Measurements from ENCODE around the gene ZNF511.
A peak's percentile ranks its signal among the peaks of the same experiment; 100 is the strongest.
"Not testable (repeated sequence)": the region's sequence is repeated elsewhere in the genome, so short reads cannot be mapped to it uniquely, and the experiment has no call there.

Gene ZNF511

DNA sequence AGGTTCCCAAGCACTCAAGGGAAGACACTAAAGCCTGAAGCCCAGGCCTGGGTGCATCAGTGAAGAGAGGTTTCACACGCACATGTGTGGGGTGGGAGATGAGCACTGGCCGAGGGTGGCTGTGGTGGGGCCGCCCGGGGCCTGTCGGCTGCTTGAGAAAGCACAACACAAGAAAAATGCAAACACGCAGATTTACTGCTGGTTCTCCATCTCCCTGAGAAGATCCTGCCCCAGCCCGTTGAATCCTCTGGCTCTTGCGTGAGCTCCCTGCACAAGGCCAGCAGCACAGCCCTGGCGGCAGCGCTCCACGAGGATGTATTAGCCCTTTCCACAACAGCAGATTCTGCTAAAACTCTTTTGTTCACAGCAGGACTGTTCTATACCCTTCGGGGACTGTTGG lies 6.2 kb downstream of the ZNF511 start:
- no peak for DNase-seq (ENCODE audit: low spot score)

DNA sequence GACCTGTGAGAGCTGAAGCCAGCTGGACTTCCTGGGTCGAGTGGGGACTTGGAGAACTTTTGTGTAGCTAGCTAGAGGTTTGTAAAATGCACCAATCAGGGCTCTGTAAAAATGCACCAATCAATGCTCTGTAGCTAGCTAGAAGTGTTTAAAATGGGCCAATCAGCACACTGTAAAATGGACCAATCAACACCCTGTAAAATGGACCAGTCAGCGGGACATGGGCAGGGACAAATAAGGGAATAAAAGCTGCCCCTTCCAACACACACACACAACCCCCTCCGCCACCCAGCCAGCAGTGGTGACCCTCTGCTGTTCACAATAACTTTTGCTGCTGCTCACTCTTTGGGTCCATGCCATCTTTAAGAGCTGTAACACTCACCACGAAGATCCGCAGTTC lies 7.1 kb downstream of the ZNF511 start:
- DNase-seq (ENCODE audit: low spot score): no peak

DNA sequence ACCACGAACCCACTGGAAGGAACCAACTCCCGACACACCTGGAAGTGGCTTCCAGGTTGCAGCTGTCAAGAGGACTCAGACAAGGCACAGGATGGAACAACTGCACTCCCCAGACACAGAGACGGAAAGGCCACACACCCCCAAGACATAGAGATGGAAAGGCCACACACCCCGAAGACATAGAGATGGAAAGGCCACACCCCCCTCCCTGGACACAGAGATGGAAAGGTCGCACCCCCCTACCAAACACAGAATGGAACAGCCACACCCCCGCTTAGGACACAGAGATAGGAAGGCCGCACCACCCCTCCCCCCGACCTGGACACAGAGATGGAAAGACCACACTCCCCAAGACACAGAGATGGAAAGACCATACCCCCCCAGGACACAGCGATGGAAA lies 7.6 kb downstream of the ZNF511 start:
- no peak for DNase-seq (ENCODE audit: low spot score)

DNA sequence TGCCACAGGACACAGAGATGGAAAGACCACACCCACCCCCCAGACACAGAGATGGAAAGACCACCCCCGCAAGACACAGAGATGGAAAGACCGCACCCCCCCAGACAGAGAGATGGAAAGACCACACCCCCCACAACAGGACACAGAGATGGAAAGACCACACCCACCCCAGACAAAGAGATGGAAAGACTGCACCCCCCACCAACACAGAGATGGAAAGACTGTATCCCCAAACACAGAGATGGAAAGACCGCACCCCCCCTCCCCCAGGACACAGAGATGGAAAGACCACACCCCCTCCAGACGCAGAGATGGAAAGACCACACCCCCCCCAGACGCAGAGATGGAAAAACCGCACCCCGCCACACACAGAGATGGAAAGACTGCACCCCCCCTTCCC lies 8.0 kb downstream of the ZNF511 start:
- DNase-seq (ENCODE audit: low spot score): no peak

DNA sequence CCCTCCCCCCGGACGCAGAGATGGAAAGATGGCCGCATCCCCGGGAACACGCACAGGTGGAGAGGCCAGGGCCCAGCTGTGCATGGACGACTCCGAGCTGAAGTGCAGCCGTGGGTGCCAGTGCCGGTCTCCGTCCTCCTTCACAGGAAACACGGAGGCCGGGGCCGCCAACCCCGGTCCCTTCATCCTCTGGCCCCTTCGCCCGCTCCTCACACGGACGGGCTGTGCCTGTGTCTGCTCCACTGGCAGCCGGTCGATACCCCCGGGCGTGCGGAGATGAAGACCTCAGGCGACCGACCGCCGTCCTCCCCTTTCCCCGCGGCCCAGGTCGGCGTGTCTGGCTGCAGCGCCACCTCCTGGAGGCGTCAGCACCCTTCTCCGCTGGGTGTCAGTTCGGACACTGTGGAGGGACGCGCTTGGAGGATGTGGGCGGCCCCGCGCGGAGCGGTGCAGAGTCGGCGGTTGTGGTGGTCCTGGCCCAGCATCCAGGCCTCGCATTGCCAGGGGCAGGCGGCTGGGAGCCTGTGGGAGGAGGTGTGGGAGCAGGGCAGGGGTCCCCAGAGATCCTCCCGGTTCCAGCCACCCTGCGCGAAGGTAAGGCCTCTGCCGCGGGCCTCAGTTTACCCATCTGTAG lies 9.9 kb downstream of the ZNF511 start:
- peak; percentile 74 for DNase-seq (ENCODE audit: low spot score)

DNA sequence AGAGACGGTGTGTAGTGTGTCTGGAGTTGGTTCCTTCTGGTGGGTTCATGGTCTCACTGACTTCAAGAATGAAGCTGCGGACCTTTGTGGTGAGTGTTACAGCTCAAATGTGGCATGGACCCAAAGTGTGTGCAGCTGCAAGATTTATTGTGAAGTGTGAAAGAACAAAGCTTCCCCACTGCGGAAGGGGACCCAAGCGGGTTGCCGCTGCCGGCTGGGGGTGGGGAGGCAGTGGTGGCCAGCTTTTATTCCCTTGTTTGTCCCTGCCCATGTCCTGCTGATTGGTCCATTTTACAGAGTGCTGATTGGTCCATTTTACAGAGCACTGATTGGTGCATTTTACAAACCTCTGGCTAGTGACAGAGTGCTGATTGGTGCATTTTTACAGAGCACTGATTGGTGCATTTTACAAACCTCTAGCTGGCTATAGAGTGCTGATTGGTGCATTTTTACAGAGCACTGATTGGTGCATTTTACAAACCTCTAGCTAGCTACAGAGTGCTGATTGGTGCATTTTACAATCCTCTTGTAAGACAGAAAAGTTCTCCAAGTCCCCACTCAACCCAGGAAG lies 12.2 kb downstream of the ZNF511 start:
- not testable (repeated sequence) for DNase-seq (ENCODE audit: low spot score)

DNA sequence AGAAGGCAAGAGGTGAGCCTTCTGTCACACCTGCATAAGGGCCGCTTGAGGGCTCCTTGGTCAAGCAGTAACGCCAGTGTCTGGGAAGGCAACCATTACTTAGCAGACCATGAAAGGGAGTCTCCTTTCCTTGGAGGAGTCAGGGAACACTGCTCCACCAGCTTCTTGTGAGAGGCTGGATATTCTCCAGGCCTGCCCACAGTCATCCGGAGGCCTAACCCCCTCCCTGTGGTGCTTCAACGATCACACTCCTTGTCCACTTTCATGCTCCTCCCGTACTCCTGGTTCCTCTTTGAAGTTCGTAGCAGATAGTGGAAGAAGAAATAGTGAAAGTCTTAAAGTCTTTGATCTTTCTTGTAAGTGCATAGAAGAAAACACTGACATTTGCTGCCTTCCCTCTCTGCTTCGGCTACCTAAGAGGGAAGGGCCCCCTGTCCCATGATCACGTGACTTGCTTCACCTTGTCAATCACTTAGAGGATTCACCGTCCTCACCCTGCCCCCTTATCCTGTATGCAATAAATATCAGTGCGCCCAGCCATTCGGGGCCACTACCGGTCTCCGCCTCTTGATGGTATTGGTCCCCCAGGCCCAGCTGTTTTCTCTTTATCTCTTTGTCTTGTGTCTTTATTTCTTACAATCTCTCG lies 13.5 kb downstream of the ZNF511 start:
- not testable (repeated sequence) for DNase-seq (ENCODE audit: low spot score)

DNA sequence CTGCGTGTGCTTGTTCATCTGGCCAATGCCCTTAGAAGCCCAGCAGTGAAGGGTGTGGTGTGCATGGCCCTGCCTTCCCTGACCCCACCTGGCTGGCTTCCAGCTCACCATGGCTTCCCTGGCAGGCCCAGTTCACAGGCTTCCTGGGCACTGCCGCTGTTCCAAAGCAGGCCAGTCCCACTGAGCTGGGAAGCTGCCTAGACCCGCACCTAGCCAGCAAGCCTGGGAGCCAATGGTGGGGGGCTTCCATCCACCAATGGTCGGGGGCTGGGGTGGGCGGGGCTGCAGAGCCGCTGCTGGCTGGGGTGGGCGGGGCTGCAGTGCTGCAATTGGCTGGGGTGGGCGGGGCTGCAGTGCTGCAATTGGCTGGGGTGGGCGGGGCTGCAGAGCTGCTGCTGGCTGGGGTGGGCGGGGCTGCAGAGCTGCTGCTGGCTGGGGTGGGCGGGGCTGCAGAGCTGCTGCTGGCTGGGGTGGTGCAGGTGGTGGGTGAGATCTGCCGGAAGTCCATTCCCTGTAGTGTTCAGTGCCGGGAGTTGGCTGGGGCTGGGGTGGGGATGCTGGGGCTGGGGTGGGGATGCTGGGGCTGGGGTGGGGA lies 15.6 kb downstream of the ZNF511 start:
- DNase-seq (ENCODE audit: low spot score): peak; percentile 77

DNA sequence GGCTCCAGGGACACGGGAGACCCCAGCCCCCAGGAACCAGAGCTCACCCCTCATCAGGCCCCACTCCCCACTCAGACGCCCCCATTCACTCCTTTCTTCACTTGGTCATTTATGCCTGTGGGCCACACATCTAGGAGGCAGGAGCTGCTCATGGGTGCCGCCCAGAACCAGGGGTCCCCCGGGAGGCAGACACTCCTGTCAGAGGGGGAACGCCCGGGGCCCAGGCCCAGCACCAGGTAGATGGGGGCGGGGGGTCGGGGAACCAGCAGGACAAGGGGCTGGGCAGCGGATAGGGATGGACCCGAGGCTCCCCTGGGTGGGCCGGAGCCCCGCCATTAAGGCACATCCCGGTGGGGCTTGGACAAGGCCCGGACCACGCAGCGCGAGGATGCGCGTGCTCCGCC lies 16.1 kb downstream of the ZNF511 start:
- DNase-seq (ENCODE audit: low spot score): no peak

DNA sequence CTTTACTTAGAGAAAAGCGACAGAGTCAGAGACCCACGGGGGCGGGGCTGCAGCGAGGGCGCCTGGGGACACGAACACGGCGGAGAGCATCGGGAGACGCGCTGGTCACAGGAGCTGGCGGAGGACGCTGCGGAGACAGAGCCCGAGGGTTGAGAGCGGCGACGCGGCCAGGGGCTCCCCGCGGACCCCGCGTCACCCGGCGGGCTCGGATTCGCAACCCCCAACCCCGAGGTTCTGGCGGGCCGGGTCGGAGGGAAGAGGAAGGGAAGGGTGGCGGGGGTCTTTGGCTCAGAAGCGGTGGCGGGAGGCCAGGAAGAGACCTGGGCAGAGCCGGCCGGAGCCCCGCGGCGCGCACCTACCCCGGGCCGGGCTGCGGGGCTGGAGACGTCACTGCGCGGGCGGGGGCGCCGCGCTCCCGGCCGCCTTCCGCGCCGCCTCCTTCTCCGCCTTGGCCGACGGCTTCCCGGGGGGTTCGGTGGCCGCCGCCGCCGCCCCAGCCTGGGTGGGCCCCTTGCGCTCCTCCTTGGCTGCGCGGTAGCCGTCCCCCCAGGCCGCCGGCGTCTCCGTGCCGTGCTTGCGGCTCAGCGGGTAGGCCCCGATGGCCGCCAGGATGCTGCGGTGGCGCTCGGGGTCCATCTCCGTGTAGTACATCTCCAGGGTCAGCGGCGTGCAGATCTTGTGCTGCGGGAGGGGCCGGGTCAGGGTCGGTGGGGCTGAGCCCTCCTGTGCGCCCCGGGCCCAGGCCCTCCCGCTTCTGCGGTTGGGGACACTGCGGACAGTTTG lies 16.9 kb downstream of the ZNF511 start:
- no peak for DNase-seq (ENCODE audit: low spot score)

DNA sequence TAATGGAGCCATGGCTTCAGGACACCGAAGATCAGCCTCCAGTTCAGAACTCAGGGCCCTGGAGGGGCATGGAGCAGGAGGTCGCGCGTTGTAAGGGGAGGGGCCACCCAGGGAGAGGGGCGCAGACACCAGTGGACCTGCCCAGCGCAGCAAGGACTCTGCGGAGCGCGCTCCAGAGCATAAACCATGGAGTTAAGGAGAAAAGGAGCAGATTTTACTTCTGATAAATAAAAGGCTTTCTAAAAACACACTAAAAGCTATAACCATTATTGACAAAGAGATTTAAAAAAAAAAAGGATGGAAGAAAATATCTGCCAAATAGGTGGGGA lies 17.5 kb downstream of the ZNF511 start:
- no peak for DNase-seq (ENCODE audit: low spot score)

DNA sequence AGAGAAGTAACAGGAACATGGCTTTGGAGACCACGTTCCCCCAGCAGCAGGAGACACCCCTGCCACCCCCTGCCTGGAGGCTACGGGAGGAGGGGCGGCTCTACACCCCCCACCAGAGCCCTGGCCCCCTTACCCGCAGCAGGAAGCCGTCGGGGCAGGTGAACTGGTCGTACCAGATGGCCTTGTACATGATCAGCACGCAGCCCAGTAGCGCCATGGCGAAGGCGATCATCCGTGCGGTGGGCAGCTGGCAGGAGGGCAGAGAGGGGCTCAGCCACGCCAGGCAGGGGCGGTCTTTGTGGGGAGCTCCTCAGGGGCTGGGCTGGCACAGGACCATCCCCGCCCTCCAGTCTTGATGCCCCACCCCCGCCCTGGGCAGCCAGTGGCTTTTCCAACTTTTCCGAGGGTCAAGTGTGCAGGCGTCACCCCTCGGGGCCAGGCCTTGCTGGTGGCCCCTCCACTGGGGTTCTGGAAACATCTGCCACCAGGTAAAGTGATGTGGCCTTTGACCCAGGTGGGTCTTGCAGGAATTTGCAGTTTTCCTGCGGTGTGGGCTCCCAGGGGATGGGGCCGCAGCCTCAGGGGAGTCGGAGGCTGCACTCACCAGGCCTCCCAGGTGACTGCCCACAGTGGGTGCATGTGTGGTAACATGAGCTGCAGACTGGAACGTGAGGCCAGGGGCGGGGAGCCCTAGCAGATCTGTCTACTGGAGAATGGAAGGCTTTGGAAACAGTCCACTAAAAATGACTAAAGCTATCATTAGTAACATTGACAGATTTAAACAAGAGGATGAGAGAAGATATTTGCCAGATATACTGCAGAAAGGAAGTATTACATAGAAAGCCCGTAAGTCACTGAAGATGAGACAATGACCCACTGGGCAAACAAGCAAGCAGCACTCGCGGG lies 18.3 kb downstream of the ZNF511 start:
- no peak for DNase-seq (ENCODE audit: low spot score)

DNA sequence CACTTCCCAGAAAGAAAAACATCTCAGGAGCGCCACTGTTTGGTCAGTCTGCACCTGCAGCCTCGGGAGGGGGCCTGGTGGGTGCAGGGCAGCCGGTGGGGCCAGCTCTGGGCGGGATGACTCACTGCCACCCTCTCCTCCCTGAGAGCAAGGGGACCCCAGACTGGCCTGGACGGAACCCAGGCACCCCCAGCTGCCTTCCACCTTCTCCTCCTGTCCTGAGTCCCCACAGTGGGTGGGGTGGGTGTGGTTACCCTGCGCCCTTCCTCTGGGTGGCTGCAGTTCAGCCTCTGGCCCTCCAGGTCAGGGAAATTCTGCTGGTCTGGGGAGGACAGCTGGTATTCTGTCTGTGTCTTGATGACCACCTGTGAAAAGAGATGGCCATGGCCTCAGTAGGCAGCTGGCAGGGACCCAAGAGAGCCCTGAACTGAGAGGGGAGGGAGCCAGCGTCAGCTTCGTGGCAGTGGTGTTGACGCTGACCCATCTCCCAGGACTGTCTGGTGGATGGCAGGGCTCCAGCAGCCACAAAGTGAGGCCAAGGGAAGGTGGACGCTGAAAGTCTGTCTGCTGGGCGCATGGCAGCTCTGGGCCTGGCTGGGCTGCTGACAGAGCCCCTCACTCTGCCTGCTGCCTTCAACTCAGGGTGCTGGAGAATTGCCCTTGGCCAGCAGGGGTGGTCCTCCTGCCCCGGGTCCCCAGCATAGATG lies 19.1 kb downstream of the ZNF511 start:
- DNase-seq (ENCODE audit: low spot score): no peak

DNA sequence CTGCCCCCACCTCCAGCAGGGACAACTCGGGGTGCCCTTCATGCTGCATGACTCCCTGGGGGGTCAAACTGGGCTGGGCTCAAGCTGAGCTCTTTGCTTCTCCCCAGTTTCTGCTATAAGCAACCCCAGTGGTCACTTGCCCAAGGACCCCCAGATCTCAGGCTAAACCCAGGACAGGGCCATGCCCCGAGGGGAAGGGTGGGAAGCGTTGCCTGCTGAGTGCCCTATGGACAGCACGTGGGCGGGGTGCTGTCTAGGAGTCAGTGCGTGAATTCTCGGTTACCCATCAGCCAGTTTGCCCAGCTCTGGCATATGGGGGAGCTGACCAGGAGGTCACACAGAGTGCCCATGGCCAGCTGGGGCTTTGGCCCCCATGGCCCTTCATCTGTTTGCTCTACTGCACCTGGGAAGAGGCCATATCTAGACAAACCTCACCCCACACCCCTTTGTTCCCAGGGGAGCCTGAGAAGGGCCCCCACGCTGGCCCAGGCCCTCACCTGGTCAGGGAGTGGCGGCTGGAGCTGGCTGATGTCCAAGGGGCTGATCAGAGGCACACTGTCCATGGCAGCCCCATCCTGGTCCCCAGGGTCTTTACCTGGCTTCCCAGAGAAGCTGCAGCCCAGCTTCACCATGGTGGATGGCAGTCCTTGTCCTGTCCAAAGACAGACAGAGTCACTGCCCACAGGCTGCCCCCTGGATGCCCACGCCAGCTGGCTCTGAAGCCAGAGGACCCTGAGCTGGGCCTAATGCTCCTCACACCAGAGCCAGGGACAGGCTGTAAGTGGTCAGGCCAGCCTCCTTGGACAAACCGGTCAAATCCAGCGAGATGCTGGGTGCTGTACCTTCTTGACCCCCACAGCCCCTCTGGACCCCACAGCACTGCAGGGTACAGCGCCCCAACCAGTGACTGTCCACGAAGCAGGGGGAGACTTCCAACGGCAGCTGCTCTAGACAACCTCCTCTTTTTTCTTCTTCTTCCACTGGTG lies 19.9 kb downstream of the ZNF511 start:
- DNase-seq (ENCODE audit: low spot score): no peak

DNA sequence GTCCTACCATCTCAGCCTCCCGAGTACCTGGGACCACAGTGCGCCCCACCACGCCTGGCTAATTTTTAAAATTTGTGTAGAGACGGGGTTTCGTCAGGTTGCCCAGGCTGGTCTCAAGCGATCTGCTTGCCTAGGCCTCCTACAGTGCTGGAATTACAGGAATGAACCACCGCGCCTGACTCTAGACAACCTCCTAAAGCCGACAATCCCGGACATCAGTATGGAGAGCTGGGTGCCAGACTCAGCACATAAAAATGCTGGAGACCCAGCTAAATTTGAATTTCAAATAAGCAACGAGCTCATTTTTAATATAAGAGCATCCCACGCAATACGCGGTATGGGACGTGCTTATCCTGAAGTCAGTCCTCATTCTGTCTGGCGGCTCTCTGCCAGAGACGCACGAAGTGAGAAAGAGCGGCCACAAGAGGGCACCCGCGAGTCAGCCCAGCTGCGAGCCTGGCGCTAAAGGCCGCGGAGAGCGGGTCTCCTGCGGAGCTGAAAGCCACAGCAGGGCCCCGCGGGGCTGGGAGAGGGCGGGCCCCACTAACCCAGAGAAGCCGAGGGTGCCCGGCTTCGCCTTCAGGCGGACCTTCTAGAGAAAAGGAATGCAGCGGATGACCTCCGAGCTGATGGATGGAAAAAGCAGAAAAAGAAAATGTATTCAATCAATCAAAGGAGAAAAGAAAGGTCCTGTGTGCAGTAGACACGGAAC lies 20.9 kb downstream of the ZNF511 start:
- peak; percentile 91 for DNase-seq (ENCODE audit: low spot score)

DNA sequence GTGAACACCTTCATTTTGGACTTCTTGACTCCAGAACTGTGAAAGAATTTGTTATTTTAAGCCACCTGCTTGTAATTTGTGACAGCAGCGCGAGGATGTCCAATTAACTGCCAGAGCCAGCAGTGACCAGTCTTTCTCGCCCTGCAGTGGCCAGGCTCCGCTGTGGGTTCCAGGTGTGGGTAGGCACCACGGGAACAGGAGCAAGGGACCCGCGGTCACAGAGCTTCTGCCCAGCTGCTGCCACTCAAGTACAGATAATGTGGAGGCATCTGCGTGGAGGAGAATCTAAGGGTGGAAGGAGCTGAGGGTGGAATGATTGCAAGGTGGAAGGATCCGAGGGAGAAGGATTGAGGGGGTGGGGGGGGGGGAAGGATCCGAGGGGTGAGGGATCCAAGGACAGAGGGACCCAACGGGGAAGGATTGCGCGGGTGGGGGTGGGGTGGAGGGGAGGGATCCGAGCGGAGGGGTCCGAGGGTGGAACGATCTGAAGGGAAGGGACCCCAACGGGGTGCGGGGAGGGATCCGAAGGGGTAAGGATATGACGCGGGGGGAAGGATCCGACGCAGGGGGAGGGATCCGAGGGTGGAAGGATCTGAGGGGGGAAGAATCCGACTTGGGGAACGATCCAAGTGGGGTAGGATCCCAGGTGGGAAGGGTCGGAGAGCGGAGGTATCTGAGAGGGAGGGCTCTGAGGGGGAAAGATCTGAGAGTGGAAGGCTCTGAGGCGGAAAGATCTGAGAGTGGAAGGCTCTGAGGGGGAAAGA lies 24.4 kb downstream of the ZNF511 start:
- DNase-seq (ENCODE audit: low spot score): no peak

DNA sequence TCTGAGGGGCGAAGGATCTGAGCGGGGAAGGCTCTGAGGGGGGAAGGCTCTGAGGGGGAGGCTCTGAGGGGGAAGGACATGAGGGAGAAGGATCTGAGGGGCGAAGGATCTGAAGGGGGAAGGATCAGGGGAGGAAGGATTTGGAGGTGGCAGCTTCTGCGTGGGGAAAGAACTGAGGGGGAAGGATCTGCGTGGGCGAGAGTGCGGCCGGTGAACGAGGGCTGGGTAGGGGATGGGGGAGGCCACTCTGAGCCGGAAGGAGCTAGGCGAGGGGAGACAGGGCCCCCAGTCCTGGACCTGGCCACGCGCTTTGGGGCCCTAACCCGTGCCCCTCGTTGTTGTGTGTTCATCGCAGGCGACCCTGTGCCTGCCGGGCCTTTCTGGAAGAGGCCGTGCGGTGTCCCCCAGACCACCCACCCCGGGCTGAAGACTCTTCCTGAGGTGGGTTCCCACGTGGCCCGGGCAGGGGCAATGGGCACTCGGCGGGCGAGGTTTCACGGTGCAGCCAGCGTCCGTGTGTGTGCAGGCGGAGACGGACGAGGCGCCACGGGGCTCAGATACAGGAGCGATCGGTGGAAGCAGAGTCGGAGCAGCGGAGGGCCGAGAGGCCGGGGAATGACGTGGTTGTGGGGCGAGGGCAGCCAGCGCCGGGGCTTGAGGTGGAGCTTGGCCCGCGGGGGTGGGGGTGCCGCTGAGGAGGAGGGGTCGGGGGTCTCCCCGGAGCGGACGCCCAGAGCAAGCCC lies 26.0 kb downstream of the ZNF511 start:
- peak; percentile 71 for DNase-seq (ENCODE audit: low spot score)

Measured in AG08396 (cell line).